Stimulated activated CD4-positive, alpha-beta T cell treated with anti-CD3 and anti-CD28 coated beads, Interleukin-1b, Interleukin-23, amount 100 ng/mL, for 48 hours (primary cell): ENCODE results near the gene PDCD7.
"Not testable (repeated sequence)": the region's sequence is repeated elsewhere in the genome, so short reads cannot be mapped to it uniquely, and the experiment has no call there.

Experiments used
- DNase-seq: peaks from one replicate; pipeline ENCODE4 v3.0.0-alpha.2; 2020

Gene PDCD7

GRCh38 chr15:65089206-65089824 is 44.3 kb downstream of the PDCD7 start:
- DNase-seq = no peak

DNA sequence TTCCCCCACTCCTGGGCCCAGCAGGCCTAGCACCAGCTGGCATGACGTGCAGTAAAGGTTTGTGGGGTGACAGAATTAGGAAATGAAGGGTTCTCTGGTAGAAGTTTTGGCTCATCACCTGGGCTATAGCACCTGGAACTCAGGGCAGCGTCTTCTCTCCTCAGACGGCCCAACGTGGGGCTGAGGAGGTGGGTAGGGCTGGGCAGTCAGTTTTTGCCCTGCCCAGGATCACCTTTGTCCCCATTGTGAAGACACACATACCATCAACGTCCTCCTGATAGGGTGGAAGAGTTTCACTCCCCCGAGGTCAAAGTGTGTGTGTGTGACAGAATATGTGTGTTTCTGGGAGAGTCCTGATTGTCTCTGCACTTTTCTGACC is 45.0 kb downstream of the PDCD7 start:
- no peak for DNase-seq

GRCh38 chr15:65087873-65088642 is 45.5 kb downstream of the PDCD7 start:
- DNase-seq = no peak

- DNase-seq = no peak
Observed at GRCh38 chr15:65087411-65087810, 46.2 kb downstream of the PDCD7 start.

DNA sequence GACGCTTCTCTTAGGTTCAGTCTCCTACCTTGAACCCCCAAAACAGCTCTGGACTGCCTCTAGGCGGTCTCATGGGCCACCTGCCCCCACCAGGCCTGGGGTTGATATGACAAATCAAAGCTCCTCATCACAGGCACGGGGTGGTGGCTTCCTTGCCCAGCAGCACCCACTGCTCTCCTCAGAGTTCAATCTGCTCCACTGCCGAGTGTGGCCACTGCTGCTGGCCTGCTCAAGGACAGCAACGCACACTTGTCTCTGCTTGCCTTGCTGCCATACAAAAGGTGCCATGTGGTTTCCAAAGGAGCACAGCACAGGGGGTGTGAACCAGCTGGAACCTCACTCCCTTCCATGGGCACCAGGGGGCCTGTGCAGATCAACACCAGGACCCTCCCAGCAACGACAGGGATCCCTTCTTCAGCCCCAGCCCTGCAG is 46.9 kb downstream of the PDCD7 start:
- DNase-seq = no peak

- no peak for DNase-seq
Observed at GRCh38 chr15:65085990-65086679, 47.5 kb downstream of the PDCD7 start.

DNA sequence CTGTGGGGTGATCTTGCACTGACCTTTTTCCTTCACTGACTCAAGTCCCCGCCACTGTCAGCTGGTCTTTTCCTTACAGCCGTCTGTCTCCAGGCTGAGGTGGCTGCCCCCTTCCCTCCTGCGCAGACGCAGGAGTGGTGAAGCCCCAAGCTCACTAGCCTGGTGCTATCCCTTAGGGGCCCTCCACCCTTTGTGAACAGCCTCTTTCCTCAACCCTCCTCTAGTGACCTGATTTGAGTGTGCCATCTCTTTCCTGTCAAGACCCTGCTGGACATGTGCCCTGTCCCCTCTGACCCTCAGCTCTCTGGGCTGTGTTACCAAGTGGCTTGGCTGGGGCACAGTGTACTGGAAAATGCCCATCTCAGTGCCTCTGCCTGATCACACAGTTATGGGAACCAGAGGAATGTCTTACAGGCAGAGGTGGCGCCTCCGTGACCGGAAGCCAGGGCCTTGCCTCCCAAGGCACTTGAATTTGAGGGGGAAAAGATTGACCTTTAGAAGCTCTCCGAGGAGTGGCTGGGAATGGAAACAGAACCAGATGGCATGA is 48.3 kb downstream of the PDCD7 start:
- no peak for DNase-seq

DNA sequence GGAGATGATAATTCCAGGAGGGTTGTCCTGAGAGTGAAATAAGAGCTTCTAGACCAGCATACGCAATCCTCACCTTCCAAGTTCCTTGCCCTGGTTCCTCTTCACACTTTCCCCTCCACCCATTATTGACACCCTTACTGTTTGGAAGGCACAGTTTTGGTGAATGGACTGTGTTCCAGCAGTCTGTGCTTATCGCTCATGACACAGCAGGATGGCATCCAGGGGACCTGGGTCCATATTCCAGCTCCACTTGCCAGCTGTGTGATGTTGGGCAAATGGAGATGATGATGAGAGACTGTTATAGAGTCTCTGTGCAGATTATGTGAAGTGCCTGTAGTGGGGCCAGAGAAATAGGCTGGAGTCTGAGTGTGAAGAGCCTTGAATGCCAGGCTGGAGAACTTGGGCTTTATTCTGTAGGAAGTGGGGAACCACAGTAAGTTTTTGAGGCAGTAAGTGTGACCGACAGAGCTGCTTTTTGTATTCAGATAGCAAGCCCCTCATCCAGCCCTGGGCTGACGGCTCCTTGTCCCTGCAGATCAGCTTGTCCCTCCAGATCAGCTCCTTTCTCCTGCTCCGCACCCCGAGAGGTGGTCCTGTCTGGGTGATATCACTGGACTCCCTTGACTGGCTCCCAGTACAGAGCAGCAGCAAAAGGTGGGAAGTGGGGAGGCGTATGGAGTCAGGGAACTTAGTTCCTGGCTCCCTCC is 49.0 kb downstream of the PDCD7 start:
- no peak for DNase-seq

- no peak for DNase-seq
Observed at GRCh38 chr15:65083262-65083701, 50.3 kb downstream of the PDCD7 start.

DNA sequence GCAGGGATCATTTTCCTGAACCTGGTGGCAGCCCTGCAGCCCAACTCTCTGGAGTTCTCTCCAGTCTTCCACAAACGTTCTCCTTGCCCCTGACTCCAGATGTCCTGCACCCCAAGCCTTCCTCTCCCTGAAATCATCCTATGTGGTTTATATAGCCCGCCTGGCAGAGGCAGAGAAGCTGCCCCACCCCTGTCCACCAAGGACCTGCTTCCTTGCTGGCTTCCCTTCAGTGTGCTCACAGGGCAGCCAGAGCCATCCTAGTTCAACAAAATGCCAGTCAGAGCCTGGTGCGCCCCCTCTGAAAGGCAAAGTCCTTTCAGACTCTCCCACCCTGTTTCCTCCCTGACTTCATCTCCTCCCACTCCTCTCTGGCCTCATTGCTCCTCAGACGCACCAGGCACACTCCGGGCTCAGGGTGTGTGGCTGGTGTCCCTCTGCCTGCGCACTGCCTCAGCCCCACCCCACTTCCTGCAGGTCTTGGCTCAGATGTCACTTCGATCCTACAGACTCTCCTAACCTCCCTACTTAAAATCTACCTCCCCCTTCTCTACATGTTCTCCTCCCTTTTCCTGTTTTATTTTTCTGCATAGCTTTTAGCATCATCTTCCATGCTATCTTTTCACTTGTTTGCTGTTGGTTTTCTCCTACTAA is 51.2 kb downstream of the PDCD7 start:
- no peak for DNase-seq

- peak; percentile 40 for DNase-seq
Observed at GRCh38 chr15:65081758-65082157, 51.9 kb downstream of the PDCD7 start.

DNA sequence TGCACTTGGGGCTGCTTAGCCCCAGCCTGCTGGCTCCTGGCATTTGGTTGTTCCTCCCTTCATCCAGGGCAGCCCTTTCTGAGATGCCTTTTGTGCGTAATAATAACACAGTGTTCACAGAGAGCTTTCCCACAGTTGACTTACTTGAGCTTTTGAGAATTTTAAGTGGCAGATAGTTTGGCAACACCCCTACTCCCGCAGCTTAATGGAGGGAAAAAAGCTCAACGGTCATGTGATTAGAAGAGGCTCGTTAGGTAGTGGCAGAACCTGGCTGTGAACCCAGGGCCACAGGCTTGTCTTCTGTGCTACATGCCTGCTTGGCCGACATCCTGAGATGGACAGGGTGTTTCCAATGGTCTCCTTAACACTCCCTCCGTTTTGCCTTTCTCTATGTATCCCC is 52.3 kb downstream of the PDCD7 start:
- DNase-seq = no peak

- no peak for DNase-seq
Observed at GRCh38 chr15:65079580-65079979, 54.0 kb downstream of the PDCD7 start.

GRCh38 chr15:65077981-65078352 is 55.6 kb downstream of the PDCD7 start:
- peak; percentile 61 for DNase-seq

DNA sequence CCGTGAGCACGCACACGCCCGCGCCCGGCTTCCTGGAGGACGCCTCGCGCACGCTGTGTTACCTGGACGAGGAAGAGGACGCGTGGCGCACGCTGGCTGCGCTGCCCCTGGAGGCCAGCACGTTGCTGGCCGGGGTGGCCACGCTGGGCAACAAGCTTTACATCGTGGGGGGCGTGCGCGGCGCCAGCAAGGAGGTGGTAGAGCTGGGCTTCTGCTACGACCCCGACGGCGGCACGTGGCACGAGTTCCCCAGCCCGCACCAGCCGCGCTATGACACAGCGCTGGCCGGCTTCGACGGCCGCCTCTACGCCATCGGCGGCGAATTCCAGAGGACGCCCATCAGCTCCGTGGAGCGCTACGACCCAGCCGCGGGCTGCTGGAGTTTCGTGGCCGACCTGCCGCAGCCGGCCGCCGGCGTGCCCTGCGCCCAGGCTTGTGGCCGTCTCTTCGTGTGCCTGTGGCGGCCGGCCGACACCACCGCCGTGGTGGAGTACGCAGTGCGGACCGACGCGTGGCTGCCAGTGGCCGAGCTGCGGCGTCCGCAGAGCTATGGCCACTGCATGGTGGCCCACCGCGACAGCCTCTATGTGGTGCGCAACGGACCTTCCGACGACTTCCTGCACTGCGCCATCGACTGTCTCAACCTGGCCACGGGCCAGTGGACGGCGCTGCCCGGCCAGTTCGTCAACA is 56.2 kb downstream of the PDCD7 start:
- DNase-seq = no peak

DNA sequence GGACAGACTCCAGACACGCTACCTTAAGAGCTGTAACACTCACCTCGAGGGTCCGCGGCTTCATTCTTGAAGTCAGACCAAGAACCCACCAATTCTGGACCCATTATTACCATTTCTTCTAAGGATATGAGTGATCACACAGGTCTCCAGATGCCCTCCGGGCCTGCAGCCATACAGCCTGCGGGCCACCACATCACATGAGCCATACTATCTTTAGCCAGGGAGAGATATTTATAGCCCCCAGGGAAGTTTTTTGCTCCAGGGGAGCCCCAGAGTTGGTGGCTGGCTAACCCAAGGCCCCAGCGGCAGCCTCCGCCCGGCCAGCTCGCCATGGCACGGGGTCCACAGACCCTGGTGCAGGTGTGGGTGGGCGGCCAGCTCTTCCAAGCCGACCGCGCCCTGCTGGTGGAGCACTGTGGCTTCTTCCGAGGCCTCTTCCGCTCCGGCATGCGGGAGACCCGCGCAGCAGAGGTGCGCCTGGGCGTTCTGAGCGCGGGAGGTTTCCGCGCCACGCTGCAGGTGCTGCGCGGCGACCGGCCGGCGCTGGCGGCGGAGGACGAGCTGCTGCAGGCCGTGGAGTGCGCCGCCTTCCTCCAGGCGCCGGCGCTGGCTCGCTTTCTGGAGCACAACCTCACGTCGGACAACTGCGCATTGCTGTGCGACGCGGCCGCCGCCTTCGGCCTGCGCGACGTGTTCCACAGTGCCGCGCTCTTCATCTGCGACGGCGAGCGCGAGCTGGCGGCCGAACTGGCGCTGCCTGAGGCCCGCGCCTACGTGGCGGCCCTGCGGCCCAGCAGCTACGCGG is 56.9 kb downstream of the PDCD7 start, which contains the start of gene KBTBD13:
Gene KBTBD13, plus strand, starts transcription at position 261 of the 805 bp plus-strand sequence. Its CDS starts 70 bp downstream, at position 331.
- no peak for DNase-seq

DNA sequence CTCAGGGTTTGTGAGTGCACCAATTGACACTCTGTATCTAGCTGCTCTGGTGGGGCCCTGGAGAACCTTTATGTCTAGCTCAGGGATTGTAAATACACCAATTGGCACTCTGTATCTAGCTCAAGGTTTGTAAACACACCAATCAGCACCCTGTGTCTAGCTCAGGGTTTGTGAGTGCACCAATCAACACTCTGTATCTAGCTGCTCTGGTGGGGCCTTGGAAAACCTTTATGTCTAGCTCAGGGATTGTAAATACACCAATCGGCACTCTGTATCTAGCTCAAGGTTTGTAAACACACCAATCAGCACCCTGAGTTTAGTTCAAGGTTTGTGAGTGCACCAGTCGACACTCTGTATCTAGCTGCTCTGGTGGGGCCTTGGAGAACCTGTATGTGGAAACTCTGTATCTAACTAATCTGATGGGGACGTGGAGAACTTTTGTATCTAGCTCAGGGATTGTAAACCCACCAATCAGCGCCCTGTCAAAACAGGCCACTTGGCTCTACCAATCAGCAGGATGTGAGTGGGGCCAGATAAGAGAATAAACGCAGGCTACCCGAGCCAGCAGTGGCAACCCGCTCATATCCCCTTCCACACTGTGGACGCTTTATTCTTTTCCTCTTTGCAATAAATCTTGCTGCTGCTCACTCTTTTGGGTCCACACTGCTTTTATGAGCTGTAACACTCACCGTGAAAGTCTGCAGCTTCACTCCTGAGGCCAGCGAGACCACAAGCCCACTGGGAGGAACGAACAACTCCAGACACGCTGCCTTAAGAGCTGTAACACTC is 57.8 kb downstream of the PDCD7 start:
- DNase-seq = not testable (repeated sequence)

DNA sequence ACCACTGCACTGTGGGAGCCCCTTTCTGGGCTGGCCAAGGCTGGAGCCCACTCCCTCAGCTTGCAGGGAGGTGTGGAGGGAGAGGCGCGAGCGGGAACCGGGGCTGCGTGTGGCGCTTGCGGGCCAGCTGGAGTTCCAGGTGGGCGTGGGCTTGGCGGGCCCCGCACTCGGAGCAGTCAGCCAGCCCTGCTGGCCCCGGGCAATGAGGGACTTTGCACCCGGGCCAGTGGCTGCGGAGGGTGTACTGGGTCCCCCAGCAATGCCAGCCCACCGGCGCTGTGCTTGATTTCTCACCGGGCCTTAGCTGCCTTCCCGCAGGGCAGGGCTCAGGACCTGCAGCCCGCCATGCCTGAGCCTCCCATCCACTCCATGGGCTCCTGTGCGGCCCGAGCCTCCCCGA is 58.7 kb downstream of the PDCD7 start:
- not testable (repeated sequence) for DNase-seq

DNA sequence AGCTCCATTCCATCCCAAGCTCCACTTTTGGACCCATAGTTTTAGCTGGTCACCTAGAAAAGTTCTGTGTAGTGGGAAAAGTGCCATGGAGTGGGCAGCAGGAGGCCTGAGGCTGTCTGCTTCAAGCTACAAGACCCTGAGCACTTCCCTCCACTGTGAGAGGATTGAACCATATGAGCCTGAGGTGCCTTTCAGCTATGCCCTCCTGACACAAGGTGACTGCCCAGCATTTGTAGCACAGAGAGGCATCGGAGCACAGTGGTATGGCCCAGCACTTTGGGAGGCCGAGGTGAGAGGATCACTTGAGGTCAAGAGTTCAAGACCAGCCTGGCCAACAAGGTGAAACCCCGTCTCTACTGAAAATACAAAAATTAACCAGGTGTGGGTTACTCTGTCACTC is 61.0 kb downstream of the PDCD7 start:
- no peak for DNase-seq

DNA sequence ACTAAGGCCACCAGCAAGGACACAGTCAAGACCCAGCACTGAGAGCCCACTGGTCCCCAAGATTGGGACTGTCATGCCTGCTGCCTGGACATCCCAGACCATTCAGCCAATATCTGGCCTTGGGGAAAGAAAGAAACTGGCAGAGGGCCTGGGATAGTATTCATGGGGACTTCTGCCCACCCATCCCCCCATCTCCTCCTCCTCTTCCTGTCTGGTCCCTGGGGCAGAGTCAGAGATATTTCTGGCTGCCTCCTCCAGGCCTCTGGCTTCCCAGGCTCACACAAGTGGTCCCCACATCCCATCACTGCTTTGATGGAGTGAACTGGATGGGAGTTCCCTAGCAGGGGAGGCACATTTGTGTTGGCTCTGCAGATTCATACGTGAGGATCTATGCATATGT is 61.6 kb downstream of the PDCD7 start:
- no peak for DNase-seq
